Breast epithelium (tissue), 4 donors: ENCODE results near the gene ADCYAP1R1. TPM values are rescaled to one million over a fixed set of nuclear protein-coding genes. Genes with fewer than 3 reads are reported as not detected.
A peak's percentile ranks its signal among the peaks of the same experiment; 100 is the strongest.

Source experiments
- DNase-seq, 2 donors: peaks; one replicate each; pipeline ENCODE4 v3.0.0-alpha.2; 2019; ENCODE audit warnings: low spot score in 2 of 2
- H3K27ac ChIP-seq, 2 donors: fragments of 200-600 bp; sonication (generic) in 1 of 2; one replicate each; pipeline ENCODE4 v1.5.1; 2016 to 2019; ENCODE audit warnings: mild to moderate bottlenecking in 1 of 2
- H3K27me3 ChIP-seq, 2 donors: fragments of 200-600 bp; sonication (generic) in 1 of 2; one replicate each; pipeline versions ENCODE4 v1.5.1 to v1.6.0; 2017 to 2019; ENCODE audit warnings: control low read depth in 1 of 2, mild to moderate bottlenecking in 1 of 2
- H3K36me3 ChIP-seq: fragments of 200-600 bp; one replicate; pipeline ENCODE4 v1.5.1; 2019
- H3K4me1 ChIP-seq, 2 donors: fragments of 200-600 bp; sonication (generic); one replicate each; pipeline ENCODE4 v1.5.1; 2016 to 2019; ENCODE audit warnings: control low read depth in 1 of 2
- H3K4me3 ChIP-seq, 3 donors: fragments of 200-600 bp; sonication (generic); 1 replicate in 2 of 3; 2 replicates in 1 of 3; pipeline ENCODE4 v1.5.1; 2016 to 2019; ENCODE audit warnings: mild to moderate bottlenecking in 3 of 3, moderate library complexity in 2 of 3
- H3K9me3 ChIP-seq, 2 donors: fragments of 200-600 bp; sonication (generic) in 1 of 2; one replicate each; pipeline ENCODE4 v1.5.1; 2016 to 2019; ENCODE audit warnings: control low read depth in 1 of 2
- POLR2A ChIP-seq: fragments of 450-650 bp; IDR thresholded peaks from one replicate; pipeline ENCODE4 v1.6.1; 2016; ENCODE audit warnings: antibody characterized with exemption, mild to moderate bottlenecking, moderate library complexity
- POLR2AphosphoS5 ChIP-seq, 3 donors: sonication (generic); formaldehyde crosslinking; IDR thresholded peaks; one replicate each; pipeline ENCODE4 v1.6.1; 2017; ENCODE audit warnings: antibody characterized with exemption in 3 of 3
- intact Hi-C: fragments of 100-400 bp; cut with DNase I; formaldehyde crosslinking; loops from one replicate; pipeline ENCODE4 v1.15.1; 2023; ENCODE audit warnings: low total_unique reads
- total RNA-seq, 3 donors: library from RNA; depleted of rRNA; stranded (reverse); fragments of >200 nt; gene quantifications; one replicate each; pipeline ENCODE4 v1.1.0, GENCODE V29; 2016
- TF ChIP-seq, protein P1 (sequence below), 3 donors: fragments of 450-650 bp; IDR thresholded peaks; one replicate each; pipeline ENCODE4 v1.5.1; 2016 to 2017; ENCODE audit warnings: antibody characterized with exemption in 3 of 3, mild to moderate bottlenecking in 3 of 3, moderate library complexity in 3 of 3

The ADCYAP1R1 gene
- total RNA-seq, 3 donors from 2014 or later = 2.6 to 19.7 (median 4.1) TPM

DNA sequence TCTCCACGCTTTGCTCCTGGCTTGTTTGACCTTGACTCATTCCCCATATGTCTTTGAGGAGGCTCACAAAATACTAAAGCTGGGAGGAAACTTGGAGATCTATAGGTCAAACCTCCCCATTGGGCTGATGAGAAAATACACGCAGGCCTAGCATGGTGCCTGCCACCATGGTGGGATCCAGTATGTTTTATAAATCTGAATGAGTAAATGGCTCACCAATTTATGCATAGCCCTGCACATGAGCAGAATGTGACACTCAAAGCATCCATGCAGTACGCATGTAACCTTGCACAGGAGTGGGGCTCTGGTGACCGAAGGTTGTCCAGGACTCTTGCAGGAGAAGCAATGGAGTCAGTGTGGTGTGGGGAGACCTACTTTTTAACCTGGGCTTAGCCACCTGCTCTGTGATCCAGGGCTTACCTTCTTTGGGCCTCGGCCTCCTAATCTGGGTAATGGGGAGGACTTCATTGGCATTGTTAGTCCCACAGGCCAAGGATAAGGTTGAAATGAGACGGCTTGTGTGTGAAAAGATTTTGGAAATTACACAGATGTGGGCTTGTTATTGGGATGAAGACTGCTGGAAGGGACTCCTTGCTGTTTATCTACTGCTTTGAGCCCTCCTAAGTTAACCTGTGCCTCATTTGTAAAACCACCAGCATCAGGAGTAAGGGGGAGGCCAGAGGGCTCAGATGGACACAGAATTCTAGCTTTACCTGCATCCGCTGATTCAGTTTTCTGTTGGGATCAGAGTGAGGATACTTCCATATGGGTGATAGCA is 58.4 kb downstream of the ADCYAP1R1 start:
- Histone ChIP-seq H3K27ac (no peak overlapping the region), H3K4me3 (no peak overlapping the region), H3K9me3 (no peaks in the 10 kb centered on the region), H3K4me1 (no peaks in the 10 kb centered on the region), H3K27me3 (no peaks in the 10 kb centered on the region), H3K36me3 (no peaks in the 10 kb centered on the region)
- peak in 1 of 2 donors; percentile 5 for DNase-seq
- TF ChIP-seq POLR2AphosphoS5 (IDR thresholded peaks at IDR 0.05) (no peak), POLR2A (no peak)
- TF ChIP-seq, protein P1, sequence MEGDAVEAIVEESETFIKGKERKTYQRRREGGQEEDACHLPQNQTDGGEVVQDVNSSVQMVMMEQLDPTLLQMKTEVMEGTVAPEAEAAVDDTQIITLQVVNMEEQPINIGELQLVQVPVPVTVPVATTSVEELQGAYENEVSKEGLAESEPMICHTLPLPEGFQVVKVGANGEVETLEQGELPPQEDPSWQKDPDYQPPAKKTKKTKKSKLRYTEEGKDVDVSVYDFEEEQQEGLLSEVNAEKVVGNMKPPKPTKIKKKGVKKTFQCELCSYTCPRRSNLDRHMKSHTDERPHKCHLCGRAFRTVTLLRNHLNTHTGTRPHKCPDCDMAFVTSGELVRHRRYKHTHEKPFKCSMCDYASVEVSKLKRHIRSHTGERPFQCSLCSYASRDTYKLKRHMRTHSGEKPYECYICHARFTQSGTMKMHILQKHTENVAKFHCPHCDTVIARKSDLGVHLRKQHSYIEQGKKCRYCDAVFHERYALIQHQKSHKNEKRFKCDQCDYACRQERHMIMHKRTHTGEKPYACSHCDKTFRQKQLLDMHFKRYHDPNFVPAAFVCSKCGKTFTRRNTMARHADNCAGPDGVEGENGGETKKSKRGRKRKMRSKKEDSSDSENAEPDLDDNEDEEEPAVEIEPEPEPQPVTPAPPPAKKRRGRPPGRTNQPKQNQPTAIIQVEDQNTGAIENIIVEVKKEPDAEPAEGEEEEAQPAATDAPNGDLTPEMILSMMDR (IDR thresholded peaks at IDR 0.05) = no peak
- intact Hi-C loops = no loop called here

DNA sequence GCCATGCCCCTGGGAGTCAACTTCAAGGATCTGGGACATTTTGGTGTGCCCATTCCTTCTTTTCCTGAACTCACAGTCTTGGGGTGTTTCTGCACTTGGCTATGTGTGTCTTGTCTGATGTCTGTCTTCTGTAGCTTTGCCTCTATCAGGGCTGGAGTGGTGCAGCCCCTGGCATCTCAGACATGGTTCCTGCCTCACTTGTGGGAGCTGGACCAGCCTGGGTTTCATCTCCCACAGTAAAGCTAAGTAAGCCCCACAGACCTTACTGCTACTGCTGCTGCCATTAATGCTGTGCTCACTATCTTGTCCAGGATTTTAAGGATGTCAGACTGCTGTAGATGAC is 59.0 kb downstream of the ADCYAP1R1 start:
- intact Hi-C loops = no loop called here
- TF ChIP-seq, protein P1 (IDR thresholded peaks at IDR 0.05) = no peak
- no peak for TF ChIP-seq POLR2AphosphoS5 (IDR thresholded peaks at IDR 0.05)
- TF ChIP-seq POLR2A = no peak

DNA sequence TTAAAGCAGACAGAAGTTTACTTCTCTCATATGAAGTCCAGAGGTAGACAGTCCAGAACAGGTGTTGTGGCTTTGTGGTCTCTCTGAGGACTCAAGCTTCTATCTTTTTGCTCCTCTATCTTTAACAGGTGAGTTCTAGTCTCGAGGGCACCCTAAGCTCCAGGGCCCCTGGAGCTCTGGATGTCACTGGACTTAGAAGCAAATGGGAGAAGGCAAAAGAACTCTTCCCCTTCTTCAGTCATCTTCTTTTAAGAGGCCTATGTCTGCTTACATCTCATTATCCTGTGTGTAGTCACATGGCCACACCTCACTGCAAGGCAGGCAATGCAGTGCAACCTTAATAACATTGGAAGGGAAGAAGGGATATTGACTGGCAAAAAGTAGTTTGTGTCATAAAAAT is 61.6 kb downstream of the ADCYAP1R1 start:
- DNase-seq = no peak
- Histone ChIP-seq H3K27ac (no peak overlapping the region), H3K27me3 (no peaks in the 10 kb centered on the region), H3K4me1 (no peaks in the 10 kb centered on the region), H3K9me3 (no peaks in the 10 kb centered on the region), H3K4me3 (no peak overlapping the region), H3K36me3 (no peaks in the 10 kb centered on the region)
- TF ChIP-seq, protein P1 (IDR thresholded peaks at IDR 0.05) = no peak
- TF ChIP-seq POLR2A = no peak
- TF ChIP-seq POLR2AphosphoS5 (IDR thresholded peaks at IDR 0.05) = no peak
- intact Hi-C loops = no loop called here

More for the DNA sequence above, 59.0 kb downstream of the ADCYAP1R1 start:
- H3K27ac ChIP-seq = no peak overlapping the region
- no peaks in the 10 kb centered on the region for H3K27me3 ChIP-seq
- H3K4me1 ChIP-seq = no peaks in the 10 kb centered on the region
- no peaks in the 10 kb centered on the region for H3K36me3 ChIP-seq
- no peak overlapping the region for H3K4me3 ChIP-seq
- DNase-seq = peak in 1 of 2 donors; percentile 1
- no peaks in the 10 kb centered on the region for H3K9me3 ChIP-seq

DNA sequence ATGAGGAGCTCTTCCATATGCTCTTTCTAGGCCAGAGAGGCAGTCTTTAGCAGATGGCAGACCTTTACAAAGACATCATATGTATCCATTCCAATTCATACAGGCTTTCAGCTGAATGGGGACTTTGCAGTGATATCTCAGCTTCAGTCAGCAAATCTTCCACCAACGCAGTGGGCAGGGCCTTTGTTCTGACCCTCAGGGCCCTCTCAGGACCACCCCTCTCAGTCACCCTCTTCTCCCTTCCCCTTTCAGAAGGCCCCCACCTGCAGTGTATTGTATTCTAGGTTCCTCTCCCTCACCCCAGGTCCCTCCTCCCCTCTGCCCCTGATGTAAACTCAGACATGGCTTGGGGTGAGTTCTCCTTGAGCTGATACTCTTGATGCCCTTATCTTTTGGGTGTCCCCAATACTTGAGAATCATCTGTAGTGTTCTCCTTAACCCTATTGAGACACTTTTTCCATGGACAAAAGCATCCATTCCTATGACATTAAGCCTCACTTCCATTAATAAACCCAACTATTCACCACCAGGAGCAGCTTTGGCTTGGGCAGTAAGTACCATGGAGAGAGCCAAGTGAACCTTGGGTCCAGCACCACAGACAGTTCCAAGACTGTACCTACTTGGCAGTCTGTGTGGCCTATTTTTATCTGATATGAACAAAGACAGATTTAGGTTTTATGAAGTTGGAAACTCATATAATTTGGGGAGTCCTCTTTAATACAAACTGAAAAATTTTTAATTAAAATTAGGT is 62.7 kb downstream of the ADCYAP1R1 start:
- TF ChIP-seq POLR2A (no peak), POLR2AphosphoS5 (IDR thresholded peaks at IDR 0.05) (no peak)
- TF ChIP-seq, protein P1 (IDR thresholded peaks at IDR 0.05) = no peak
- Histone ChIP-seq H3K9me3 (no peaks in the 10 kb centered on the region), H3K36me3 (no peaks in the 10 kb centered on the region), H3K27ac (no peak overlapping the region), H3K4me3 (no peak overlapping the region), H3K27me3 (no peaks in the 10 kb centered on the region), H3K4me1 (no peaks in the 10 kb centered on the region)
- DNase-seq = no peak
- intact Hi-C loops = no loop called here

DNA sequence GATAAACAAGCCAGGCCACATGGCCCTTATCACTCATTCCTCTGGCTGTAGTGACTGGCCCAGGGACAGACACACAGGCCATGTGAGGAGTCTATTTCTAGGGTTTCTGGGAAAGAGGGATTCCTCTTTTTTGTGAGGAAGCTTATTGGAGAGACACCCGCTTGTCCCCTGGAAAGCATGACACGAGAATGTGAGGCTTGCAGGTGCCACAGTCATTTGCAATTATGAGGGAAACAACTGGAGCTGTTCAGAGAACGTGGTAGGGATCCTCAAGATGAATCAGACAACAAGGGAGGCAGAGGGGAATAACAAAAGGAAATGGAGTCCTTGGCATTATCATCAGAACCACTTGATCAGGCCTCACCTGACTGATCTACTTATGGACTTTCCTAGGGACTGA is 64.5 kb downstream of the ADCYAP1R1 start:
- Histone ChIP-seq H3K4me3 (no peak overlapping the region), H3K36me3 (no peaks in the 10 kb centered on the region), H3K27me3 (no peaks in the 10 kb centered on the region), H3K4me1 (no peaks in the 10 kb centered on the region), H3K27ac (no peak overlapping the region), H3K9me3 (no peaks in the 10 kb centered on the region)
- intact Hi-C loops = no loop called here
- DNase-seq = no peak
- no peak for TF ChIP-seq POLR2A
- no peak for TF ChIP-seq POLR2AphosphoS5 (IDR thresholded peaks at IDR 0.05)
- TF ChIP-seq, protein P1 (IDR thresholded peaks at IDR 0.05) = no peak
